HEK293T (cell line): ENCODE measurements around the gene ZBTB48.

Source experiments
- CTCF ChIA-PET: fragments of 350-600 bp; formaldehyde crosslinking; extraction: SDS; loops from one replicate; lab custom pipeline; 2021; ENCODE audit warnings: antibody characterized with exemption, inconsistent platforms; lab: Yijun Ruan, JAX
- POLR2A ChIA-PET: fragments of 350-600 bp; formaldehyde crosslinking; extraction: SDS; loops from one replicate; lab custom pipeline; 2020; ENCODE audit warnings: antibody characterized with exemption, inconsistent platforms; lab: Yijun Ruan, JAX
- DNase-seq: peaks from one replicate; pipeline ENCODE4 v3.0.0; 2012; ENCODE audit warnings: mixed read lengths; ENCODE audit errors: extremely low spot score
- ARNT ChIP-seq: fragments of 450-650 bp; IDR thresholded peaks from 2 replicates; pipeline ENCODE4 v1.6.1; 2017; ENCODE audit warnings: mild to moderate bottlenecking
- BHLHE40 ChIP-seq: fragments of 450-650 bp; IDR thresholded peaks from 2 replicates; pipeline ENCODE4 v1.6.1; 2016; ENCODE audit warnings: mild to moderate bottlenecking, moderate library complexity, borderline replicate concordance
- CTBP1 ChIP-seq: fragments of 450-650 bp; IDR thresholded peaks from 2 replicates; pipeline ENCODE4 v1.6.1; 2016; ENCODE audit warnings: borderline replicate concordance
- ELF4 ChIP-seq: fragments of 450-650 bp; IDR thresholded peaks from 2 replicates; pipeline ENCODE4 v1.6.1; 2017; ENCODE audit warnings: antibody characterized with exemption
- FOXA1 ChIP-seq: fragments of 450-650 bp; IDR thresholded peaks from 2 replicates; pipeline ENCODE4 v1.6.1; 2016; ENCODE audit warnings: mild to moderate bottlenecking
- FOXK2 ChIP-seq: fragments of 450-650 bp; IDR thresholded peaks from 2 replicates; pipeline ENCODE4 v1.6.1; 2016; ENCODE audit warnings: mild to moderate bottlenecking
- FOXM1 ChIP-seq: fragments of 450-650 bp; IDR thresholded peaks from 2 replicates; pipeline ENCODE4 v1.6.1; 2017; ENCODE audit warnings: mild to moderate bottlenecking, borderline replicate concordance
- HDGF ChIP-seq: fragments of 450-650 bp; IDR thresholded peaks from 2 replicates; pipeline ENCODE4 v1.6.1; 2017; ENCODE audit warnings: antibody characterized with exemption, borderline replicate concordance
- L3MBTL2 ChIP-seq: fragments of 450-650 bp; conservative IDR thresholded peaks from 2 replicates; pipeline ENCODE4 v1.6.1; 2016; ENCODE audit warnings: mild to moderate bottlenecking
- LEF1 ChIP-seq: fragments of 450-650 bp; IDR thresholded peaks from 2 replicates; pipeline ENCODE4 v1.6.1; 2017; ENCODE audit warnings: mild to moderate bottlenecking, borderline replicate concordance
- NFRKB ChIP-seq: fragments of 450-650 bp; IDR thresholded peaks from 2 replicates; pipeline ENCODE4 v1.6.1; 2016; ENCODE audit warnings: mild to moderate bottlenecking, moderate library complexity
- PKNOX1 ChIP-seq: fragments of 450-650 bp; IDR thresholded peaks from 2 replicates; pipeline ENCODE4 v1.6.1; 2016
- SP1 ChIP-seq: fragments of 450-650 bp; IDR thresholded peaks from 2 replicates; pipeline ENCODE4 v1.6.1; 2017
- SUZ12 ChIP-seq: fragments of 450-650 bp; IDR thresholded peaks from 2 replicates; pipeline ENCODE4 v1.6.1; 2016; ENCODE audit warnings: mild to moderate bottlenecking
- TARDBP ChIP-seq: fragments of 450-650 bp; IDR thresholded peaks from 2 replicates; pipeline ENCODE4 v1.6.1; 2016
- ZNF384 ChIP-seq: fragments of 450-650 bp; IDR thresholded peaks from 2 replicates; pipeline ENCODE4 v1.6.1; 2016

ZBTB48 gene

DNA sequence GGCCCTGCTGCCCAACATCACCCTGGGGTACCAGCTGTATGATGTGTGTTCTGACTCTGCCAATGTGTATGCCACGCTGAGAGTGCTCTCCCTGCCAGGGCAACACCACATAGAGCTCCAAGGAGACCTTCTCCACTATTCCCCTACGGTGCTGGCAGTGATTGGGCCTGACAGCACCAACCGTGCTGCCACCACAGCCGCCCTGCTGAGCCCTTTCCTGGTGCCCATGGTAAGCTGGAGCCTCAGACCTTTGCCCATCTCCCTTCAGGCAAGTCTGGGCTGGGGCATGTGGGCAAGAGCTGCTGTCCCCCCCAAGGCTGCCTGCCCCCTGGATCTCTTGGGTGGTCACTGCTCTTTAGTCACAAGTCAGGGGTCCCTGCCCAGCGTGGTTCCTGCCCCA lies 8.8 kb upstream of the ZBTB48 start:
- no peak for DNase-seq
- ChIA-PET CTCF (interaction anchor here (1.0 kb wide), 1 partner anchor 16 kb away, joined by 3 read pairs; the partner anchor contains the start of gene TAS1R1), POLR2A (interaction anchor here (0.6 to 1.7 kb wide), 4 partner anchors 9 to 80 kb away, joined by 3 to 11 read pairs (median 3); partner anchors contain the start of genes NOL9 and ZBTB48)
- TF ChIP-seq HDGF: no peak
- TF ChIP-seq FOXA1: no peak
- TF ChIP-seq CTBP1: no peak
- TF ChIP-seq FOXK2: no peak
- TF ChIP-seq L3MBTL2: no peak
- TF ChIP-seq TARDBP: no peak

- ChIA-PET CTCF (no interaction called here), POLR2A (interaction anchor here (1.5 kb wide), 1 partner anchor 18 kb away, joined by 3 read pairs; the partner anchor contains the start of gene NOL9)
Measured at GRCh38 chr1:6572653-6573383, 7.0 kb upstream of the ZBTB48 start.

DNA sequence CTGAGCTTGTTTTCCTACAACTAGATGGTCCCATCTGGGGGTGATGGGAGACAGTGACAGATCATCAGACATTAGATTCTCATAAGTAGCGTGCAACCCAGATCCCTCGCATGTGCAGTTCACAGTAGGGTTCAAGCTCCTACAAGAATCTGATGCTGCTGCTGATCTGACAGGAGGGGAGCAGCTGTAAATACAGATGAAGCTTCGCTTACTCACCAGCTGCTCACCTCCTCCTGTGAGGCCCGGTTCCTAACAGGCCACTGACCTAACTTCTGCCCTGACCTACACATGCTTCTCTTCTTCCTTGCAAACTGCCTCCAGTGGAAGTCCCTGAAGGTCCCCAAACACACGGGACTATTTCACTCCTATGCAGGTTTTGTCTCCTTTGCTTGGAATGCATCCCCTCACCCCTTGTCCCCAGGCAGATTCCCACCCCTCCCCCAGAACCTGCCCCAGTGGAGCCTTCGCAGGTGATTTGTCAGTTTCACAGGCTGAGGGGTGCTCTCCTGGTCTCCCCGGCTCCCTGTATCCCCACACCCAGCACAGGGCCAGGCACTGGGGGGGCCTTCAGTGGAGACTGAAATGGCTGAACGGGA lies 5.7 kb upstream of the ZBTB48 start:
- ChIA-PET CTCF (no interaction called here), POLR2A (no interaction called here)
- DNase-seq: no peak
- TF ChIP-seq PKNOX1 (no peak), FOXK2 (no peak), ARNT (no peak), FOXM1 (no peak), FOXA1 (no peak), NFRKB (no peak), LEF1 (no peak), L3MBTL2 (no peak), SUZ12 (no peak)

More at GRCh38 chr1:6572653-6573383, 7.0 kb upstream of the ZBTB48 start:
- TF ChIP-seq PKNOX1 (no peak), ARNT (no peak), CTBP1 (no peak), L3MBTL2 (no peak), BHLHE40 (no peak), FOXK2 (no peak), SP1 (no peak), NFRKB (no peak), ZNF384 (no peak), FOXA1 (no peak), HDGF (no peak), LEF1 (no peak), SUZ12 (no peak), ELF4 (no peak), FOXM1 (no peak), TARDBP (no peak)
- no peak for DNase-seq

DNA sequence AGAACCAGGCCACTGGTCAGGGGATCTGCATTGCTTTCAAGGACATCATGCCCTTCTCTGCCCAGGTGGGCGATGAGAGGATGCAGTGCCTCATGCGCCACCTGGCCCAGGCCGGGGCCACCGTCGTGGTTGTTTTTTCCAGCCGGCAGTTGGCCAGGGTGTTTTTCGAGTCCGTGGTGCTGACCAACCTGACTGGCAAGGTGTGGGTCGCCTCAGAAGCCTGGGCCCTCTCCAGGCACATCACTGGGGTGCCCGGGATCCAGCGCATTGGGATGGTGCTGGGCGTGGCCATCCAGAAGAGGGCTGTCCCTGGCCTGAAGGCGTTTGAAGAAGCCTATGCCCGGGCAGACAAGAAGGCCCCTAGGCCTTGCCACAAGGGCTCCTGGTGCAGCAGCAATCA lies 5.0 kb upstream of the ZBTB48 start:
- CTCF ChIA-PET: interaction anchor here (0.7 kb wide), 1 partner anchor 55 kb away, joined by 3 read pairs; no protein-coding TSS in a partner anchor
- no peak for TF ChIP-seq FOXM1
- POLR2A ChIA-PET: no interaction called here
- no peak for DNase-seq

DNA sequence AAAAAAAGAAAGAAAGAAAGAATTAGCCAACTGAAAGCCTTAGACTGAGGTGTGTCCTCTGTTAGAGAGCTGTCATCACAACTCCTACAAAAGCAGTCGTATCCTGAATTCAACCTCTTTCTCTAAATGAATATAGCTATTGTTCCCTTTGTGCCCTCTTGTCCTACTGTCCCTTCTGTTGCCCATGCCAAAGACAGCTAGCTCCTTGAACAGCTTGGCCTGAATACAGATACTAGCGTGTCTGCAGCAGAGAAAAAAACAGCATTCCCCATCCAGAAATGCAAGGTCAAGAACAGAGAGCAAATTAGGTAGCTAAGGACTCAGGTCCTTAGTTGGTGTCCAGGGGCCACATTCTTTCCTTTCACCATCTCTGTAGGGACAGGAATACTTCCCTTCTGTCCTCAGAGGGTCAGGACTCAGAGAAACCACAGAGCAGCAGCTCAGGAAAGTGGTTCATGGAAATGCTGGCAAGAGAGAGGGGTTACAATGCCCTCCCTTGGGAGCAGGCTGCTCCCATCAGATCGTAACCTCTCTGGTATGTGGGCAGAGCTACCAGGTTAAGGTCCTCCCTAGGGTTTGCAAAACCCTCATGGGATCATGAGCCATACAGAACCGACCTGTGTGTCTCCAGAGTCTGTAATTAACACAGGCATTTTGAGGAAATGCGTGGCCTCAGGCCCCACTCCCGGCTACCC lies 1.8 kb upstream of the ZBTB48 start:
- ChIA-PET POLR2A (interaction anchor here (0.6 to 5.7 kb wide), 3 partner anchors 23 to 47 kb away, joined by 3 to 55 read pairs (median 6); partner anchors contain the start of genes KLHL21, NOL9, TAS1R1 and THAP3), CTCF (no interaction called here)
- TF ChIP-seq BHLHE40 (no peak), ARNT (no peak), LEF1 (no peak), FOXA1 (no peak)
- DNase-seq: no peak

- no peak for DNase-seq
- CTCF ChIA-PET: interaction anchor here (1.6 kb wide), 1 partner anchor 24 kb away, joined by 5 read pairs; the partner anchor contains the start of genes NOL9 and TAS1R1
- TF ChIP-seq SUZ12 (no peak), NFRKB (no peak), FOXK2 (no peak), SP1 (no peak), FOXM1 (no peak), TARDBP (no peak), HDGF (no peak), BHLHE40 (no peak), ZNF384 (no peak), PKNOX1 (no peak), FOXA1 (no peak), L3MBTL2 (no peak), CTBP1 (no peak)
- POLR2A ChIA-PET: interaction anchor here (1.4 to 5.7 kb wide), 6 partner anchors 10 to 28 kb away, joined by 5 to 55 read pairs (median 8); partner anchors contain the start of genes KLHL21, NOL9 and TAS1R1
Measured at GRCh38 chr1:6578624-6579373, 995 bp upstream of the ZBTB48 start.
